GM20431 (cell line): ENCODE results near the gene EIF4H.

Experiments used
- in situ Hi-C: fragments of 300-500 bp; cut with MseI, MboI; formaldehyde crosslinking; loops from one replicate; pipeline ENCODE4 v1.15.0; 2020; ENCODE audit warnings: low sequenced_read_pairs; ENCODE audit not compliant: unreplicated experiment

The EIF4H gene

DNA sequence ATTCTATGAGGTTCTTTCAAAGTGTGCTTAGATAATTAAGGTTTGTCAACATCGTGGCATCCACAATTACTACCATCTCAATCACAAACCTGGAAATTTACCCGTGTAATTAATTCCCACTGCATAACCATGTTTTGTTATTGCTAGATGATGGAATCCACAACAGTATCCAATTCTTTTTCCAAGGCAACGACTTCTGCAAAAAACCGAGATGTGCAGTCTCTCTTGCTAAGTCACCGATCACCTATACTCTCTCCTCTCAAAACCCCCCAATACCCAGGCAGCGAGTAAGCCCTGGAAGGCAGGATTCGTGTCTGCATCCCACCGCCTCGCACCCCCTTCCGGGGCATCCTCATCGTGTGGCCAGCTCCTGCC is 678 bp upstream of the EIF4H start:
- in situ Hi-C loops: no loop called here

GRCh38 chr7:74174606-74175082 is 488 bp downstream of the EIF4H start:
- in situ Hi-C loops: no loop called here

GRCh38 chr7:74175340-74175739 is 1.2 kb downstream of the EIF4H start:
- in situ Hi-C loops: no loop called here

DNA sequence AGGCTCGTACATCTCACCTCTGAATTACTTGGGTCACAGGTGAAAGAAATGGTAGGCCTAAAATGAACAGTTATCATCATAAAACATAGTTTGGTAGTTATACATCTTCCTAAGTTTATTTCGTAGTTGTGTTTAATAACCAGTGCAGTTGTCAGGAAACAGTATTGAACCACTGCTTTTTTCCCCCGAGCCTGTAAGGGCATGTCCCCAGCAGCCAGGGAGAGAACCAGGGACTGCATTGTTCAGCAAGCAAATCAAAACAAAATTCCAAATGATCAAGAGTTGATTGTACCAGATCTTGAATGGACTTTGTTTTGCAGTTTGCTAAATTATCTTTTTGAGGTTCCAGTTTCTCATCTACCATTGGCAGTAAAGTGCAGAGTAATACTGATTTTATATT is 2.4 kb downstream of the EIF4H start:
- in situ Hi-C loops: no loop called here

GRCh38 chr7:74178632-74179031 is 4.5 kb downstream of the EIF4H start:
- in situ Hi-C loops: no loop called here

DNA sequence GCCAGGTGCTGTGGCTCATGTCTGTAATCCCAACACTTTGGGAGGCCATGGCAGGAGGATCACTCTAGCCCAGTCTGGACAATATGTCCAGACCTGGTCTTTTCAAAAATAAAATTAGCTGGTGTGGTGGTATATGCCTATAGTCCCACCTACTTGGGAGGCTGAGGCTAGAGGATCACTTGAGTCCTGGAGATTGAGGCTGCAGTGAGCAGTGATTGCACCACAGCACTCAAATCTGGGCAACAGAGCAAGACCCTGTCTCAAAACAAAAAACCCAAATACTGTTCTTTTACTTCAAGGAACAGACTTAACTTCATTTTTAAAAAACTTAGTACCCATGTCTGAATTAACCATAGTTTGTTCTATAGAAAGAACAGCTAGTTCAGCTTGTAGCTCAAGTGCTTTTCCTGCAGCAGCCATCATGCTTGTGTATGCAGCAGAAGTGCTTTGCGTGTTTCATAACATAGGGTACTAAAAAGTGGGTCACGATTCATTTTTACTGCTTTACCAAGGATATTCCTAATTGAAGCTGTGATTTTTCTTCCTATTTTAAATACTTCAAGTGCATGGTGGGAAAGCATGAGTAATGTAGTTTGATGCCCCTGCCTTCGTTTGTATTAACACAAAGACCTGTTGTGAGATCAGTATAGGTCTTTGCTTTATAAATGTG is 5.9 kb downstream of the EIF4H start:
- in situ Hi-C loops: no loop called here

DNA sequence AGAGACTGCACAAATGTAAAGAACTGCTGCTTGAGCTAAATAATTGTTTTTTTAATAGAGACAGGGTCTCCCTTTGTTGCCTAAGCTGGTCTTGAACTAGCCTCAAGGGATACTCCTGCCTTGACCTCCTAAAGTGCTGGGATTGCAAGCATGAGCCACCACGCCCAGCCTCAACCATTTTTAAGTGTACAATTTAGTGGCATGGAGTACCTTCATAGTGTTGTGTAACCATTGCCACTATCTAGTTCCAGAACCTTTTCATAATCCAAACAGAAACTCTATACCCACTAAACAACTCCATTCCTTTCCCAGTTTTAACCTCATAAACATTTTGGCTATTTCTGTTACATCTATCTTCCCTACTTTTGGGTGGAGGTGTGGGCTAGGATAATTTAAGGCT is 6.7 kb downstream of the EIF4H start:
- in situ Hi-C loops: no loop called here

DNA sequence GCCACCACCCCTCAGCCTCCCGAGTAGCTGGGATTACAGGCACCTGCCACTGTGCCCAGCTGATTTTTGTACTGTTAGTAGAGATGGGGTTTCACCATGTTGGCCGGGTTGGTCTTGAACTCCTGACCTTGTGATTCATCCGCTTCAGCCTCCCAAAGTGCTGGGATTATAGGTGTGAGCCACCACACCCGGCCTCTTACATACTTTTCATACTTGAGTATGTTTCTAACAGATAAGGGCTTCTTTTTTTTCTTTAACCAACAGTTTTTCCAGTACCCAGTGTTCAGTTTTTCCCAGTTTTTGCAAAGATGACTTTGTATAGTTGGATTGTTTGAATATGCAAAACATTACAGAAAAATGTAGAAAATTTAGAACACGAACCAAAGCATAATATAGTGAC is 7.7 kb downstream of the EIF4H start:
- in situ Hi-C loops: no loop called here

GRCh38 chr7:74182453-74183090 is 8.4 kb downstream of the EIF4H start:
- in situ Hi-C loops: no loop called here

GRCh38 chr7:74183142-74183541 is 9.0 kb downstream of the EIF4H start:
- in situ Hi-C loops: no loop called here

GRCh38 chr7:74183653-74184450 is 9.7 kb downstream of the EIF4H start:
- in situ Hi-C loops: no loop called here

- in situ Hi-C loops: no loop called here
Measured at GRCh38 chr7:74185016-74185415, 10.9 kb downstream of the EIF4H start.

- in situ Hi-C loops: no loop called here
Measured at GRCh38 chr7:74185636-74186035, 11.5 kb downstream of the EIF4H start.

- in situ Hi-C loops: no loop called here
Measured at GRCh38 chr7:74187915-74188675, 13.9 kb downstream of the EIF4H start.

- in situ Hi-C loops: loop anchor here (10.0 kb wide), 1 partner anchor 205 kb away; no protein-coding TSS in a partner anchor
Measured at GRCh38 chr7:74190259-74190658, 16.1 kb downstream of the EIF4H start.

DNA sequence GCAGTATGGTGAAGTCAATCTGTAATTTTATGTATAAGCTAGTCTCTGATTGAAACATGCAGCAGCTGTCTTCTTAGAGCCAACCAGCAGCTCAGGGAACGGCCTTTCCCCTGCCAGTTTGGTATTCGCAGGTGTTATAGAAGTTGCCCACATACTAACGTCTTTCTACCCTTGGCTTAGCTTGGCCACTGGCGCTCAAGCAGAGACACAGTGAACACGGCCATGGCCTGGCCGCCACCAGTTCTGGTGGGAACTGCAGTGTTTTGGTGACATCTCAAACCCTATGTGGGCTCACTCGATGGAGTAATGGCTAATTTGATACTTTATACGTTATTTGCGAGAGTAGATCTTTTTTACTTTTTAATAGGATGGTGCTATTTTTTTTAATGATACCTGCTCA is 17.1 kb downstream of the EIF4H start:
- in situ Hi-C loops: loop anchor here (10.0 kb wide), 1 partner anchor 204 kb away; no protein-coding TSS in a partner anchor

DNA sequence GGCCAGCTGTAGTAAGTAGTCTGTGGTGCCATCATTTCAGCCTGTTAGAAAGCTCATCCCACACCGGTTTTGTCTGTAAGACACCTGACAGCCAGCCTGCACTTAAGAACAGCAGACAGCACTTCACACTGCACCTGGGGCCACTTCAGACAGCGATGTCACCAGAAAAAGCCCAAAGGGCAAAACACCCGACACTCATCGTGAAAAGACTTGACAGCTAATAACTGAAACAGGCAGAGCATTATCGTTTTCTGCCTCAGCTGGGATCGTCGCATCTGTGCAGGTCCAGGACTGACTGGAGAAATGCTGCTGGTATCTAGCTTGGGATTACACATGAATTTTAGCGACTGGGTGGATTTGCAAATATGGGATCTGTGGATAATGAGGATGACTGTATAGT is 18.9 kb downstream of the EIF4H start:
- in situ Hi-C loops: loop anchor here (10.0 kb wide), 1 partner anchor 202 kb away; no protein-coding TSS in a partner anchor

- in situ Hi-C loops: loop anchor here (10.0 kb wide), 1 partner anchor 201 kb away; no protein-coding TSS in a partner anchor
Measured at GRCh38 chr7:74193913-74194312, 19.8 kb downstream of the EIF4H start.

- in situ Hi-C loops: loop anchor here (10.0 kb wide), 1 partner anchor 200 kb away; no protein-coding TSS in a partner anchor
Measured at GRCh38 chr7:74194686-74195085, 20.5 kb downstream of the EIF4H start.
